Endothelial cell of umbilical vein (primary cell): ENCODE data around the gene THOC2.

ENCODE experiments used
- EZH2 ChIP-seq: IDR thresholded peaks from 2 replicates; pipeline ENCODE4 v1.6.1; 2012; ENCODE audit warnings: borderline replicate concordance, low read depth, mild to moderate bottlenecking, moderate library complexity, low read length, inconsistent platforms; ENCODE audit not compliant: severe bottlenecking
- POLR2A ChIP-seq: IDR thresholded peaks from 2 replicates; pipeline ENCODE4 v1.6.1; 2012; ENCODE audit warnings: low read depth, mild to moderate bottlenecking, control low read depth, low read length
- POLR2AphosphoS5 ChIP-seq: IDR thresholded peaks from 2 replicates; pipeline ENCODE4 v1.6.1; 2012; ENCODE audit warnings: low read depth, mild to moderate bottlenecking, control low read depth, low read length, moderate library complexity; ENCODE audit not compliant: insufficient read depth
- TF ChIP-seq, protein P1 (sequence below), 2 donors: IDR thresholded peaks; 1 replicate in 1 of 2; 2 replicates in 1 of 2; pipeline ENCODE4 v1.5.1; 2011; ENCODE audit warnings: low read length in 2 of 2, mild to moderate bottlenecking in 2 of 2, moderate library complexity in 2 of 2, control low read depth in 1 of 2, inconsistent platforms in 1 of 2, low read depth in 1 of 2; ENCODE audit not compliant: insufficient read depth in 1 of 2; ENCODE audit errors: extremely low read depth in 1 of 2

DNA sequence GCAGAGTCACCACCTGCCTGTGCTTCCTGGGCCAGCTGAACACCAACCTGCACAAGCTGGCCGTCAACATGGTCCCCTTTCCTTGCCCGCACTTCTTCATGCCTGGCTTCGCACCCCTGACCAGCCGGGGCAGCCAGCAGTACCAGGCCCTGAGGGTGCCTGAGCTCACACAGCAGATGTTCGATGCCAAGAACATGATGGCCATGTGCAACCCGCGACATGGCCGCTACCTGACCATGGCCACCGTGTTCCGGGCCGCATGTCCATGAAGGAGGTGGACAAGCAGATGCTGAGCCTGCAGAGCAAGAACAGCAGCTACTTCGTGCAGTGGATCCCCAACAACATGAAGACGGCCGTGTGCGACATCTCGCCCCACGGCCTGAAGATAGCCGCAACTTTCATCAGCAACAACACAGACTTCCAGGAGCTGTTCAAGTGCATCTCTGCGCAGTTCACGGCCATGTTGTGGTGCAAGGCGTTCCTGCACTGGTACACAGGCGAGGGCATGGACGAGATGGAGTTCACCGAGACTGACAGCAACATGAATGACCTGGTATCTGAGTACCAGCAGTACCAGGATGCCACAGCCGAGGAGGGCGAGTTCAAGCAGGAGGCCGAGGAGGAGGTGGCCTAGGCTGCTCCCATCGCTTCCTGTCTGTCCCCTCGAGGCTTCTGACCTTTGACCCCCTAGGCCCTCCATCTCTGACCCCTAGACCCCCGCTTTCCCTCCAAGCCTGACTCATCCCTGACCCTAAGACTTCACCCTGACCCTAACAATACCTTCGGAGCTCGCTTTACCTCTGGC, 170.3 kb downstream of the THOC2 start:
- TF ChIP-seq, protein P1, sequence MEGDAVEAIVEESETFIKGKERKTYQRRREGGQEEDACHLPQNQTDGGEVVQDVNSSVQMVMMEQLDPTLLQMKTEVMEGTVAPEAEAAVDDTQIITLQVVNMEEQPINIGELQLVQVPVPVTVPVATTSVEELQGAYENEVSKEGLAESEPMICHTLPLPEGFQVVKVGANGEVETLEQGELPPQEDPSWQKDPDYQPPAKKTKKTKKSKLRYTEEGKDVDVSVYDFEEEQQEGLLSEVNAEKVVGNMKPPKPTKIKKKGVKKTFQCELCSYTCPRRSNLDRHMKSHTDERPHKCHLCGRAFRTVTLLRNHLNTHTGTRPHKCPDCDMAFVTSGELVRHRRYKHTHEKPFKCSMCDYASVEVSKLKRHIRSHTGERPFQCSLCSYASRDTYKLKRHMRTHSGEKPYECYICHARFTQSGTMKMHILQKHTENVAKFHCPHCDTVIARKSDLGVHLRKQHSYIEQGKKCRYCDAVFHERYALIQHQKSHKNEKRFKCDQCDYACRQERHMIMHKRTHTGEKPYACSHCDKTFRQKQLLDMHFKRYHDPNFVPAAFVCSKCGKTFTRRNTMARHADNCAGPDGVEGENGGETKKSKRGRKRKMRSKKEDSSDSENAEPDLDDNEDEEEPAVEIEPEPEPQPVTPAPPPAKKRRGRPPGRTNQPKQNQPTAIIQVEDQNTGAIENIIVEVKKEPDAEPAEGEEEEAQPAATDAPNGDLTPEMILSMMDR (IDR thresholded peaks at IDR 0.05; ENCODE audit: extremely low read depth in 1 of 2, insufficient read depth in 1 of 2, low read depth in 1 of 2, low read length in 2 of 2) = no peak
- TF ChIP-seq POLR2AphosphoS5 (no peak), EZH2 (no peak), POLR2A (no peak)
